EL (cell line): Measurements from ENCODE around the gene CCDC13.

Experiments
- DNase-seq: peaks from one replicate; pipeline ENCODE4 v3.0.0-alpha.2; 2016

CCDC13 gene

DNA sequence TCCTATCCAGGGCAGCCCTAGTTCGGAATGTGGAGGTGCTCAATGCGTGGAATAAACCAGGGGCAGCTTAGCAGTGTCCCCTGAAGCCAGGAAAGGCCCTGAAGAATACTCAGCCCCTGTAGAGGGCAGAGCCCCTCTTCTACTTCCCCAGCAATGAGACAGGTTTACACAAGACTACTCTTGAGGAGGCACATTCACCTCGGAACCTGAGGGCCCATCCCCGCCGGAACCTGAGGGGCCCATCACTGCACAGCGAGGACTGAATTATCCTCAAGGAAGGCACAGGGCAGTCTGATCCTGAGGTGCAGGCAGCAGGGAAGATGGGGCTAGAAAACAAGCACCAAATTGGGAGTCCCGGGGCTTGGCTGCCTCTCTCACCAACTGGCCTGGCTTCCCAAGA is 22.2 kb downstream of the CCDC13 start:
- DNase-seq, result no peak

DNA sequence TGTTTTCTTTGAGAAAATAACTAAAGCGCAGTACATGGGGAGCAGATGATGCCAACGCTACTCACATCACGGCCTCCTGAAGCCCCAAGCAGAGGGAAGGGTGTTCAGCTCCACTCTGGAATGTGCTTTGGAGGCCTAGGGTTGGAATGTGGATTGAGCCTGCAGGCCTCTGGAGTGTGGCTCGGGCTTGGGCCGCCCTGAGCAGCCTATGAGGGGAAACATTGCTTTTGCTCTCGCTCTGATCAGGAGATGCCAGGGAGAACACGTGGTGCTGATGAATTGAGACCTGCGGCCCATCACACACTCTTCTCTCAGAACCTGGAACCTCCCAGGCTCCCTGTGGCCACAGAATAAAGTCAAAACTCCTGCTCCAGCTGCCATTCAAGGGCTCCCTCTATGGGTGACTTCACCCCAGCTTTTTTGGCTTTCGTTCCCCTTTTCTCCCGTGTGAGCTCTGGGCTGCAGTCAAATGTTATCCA is 23.3 kb downstream of the CCDC13 start:
- DNase-seq, result peak; percentile 38

DNA sequence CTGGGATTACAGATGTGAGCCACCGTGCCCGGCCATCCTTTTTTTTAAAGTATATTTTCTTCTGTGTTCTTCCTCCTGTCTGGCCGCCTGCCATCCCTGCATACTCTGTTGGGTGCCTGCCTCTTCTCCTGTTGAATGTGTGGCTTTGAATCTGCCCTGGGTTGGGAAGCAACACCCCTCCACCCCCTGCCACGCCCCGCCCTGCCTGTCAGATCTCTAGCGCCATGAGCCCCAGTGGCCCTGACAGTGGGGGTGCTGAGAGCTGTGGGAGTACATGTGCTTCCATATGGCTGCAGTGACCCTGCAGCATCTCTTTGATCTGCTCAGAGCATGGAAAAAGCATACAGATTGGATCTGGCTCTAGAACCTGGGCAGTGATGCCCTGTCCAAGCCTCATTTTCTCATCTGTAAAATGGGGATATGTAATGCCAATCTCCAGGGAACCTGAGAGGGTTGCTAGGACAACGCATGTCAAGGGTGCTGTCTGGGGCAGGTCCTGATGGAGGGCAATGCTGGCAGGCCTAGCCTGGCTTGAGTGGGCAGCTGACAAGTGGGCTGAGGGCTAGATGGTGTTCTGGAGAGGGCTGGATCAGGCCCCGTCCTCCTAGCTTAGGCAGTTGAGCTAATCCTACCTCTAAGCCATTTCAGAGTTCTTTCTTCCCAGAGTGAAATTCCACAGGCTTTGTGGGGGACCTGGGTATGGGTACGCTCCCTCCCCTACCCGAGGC is 23.9 kb downstream of the CCDC13 start:
- no peak for DNase-seq

DNA sequence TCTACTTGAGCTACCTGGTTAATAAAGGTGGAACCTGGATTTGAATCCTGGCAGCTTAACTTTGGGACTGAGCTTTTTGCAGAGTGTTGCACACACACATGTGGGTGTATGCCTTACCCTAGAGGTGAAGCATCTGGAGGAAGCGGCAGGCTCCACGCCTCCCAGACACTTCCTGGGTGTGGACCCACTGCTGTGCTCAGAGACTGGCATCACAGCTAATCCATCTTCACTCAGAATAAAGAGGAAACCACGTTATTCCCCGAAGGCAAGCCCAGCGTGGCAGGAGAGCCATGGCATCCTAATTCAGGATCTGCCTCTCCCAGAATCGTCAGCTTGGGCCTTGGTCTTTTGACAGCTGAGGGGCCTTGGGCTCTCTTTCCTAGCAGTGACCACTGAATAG is 25.5 kb downstream of the CCDC13 start:
- no peak for DNase-seq

- DNase-seq, result no peak
Observed at GRCh38 chr3:42746455-42747450, 26.3 kb downstream of the CCDC13 start.

DNA sequence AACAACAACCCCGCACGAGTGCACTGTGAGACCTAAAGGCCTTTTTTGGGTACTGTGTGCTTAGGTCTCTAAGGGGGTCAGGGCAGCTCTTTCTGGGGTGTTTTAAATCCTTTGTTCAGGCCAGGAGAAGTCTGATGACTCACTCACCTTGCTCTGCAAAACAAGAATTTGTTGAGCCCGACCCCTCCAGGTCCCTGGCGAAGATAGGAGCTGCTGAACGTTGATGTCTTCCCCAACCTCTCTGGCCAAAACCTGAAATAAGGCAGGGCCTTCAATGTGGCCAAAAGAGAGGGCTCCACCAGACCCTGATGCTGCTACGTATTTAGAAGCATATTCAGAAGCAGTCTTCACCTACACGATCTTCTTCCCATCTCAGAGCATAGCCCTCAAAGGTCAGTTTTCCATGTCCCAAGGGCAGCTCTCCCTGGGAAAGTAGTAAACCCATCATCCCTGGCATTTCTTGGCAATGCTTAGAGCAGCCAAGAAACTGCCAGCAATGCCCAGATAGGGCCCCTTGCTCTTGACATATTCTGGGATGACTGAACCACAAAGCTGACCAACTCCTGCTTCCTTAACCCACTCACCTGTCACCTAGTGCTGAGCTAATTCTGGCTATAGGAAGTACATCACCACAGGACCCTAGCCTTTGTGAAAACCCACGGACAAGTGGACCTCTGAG is 27.1 kb downstream of the CCDC13 start:
- DNase-seq, result no peak

GRCh38 chr3:42745291-42745745 is 27.7 kb downstream of the CCDC13 start:
- DNase-seq, result no peak

GRCh38 chr3:42743204-42743995 is 29.7 kb downstream of the CCDC13 start:
- no peak for DNase-seq

- no peak for DNase-seq
Observed at GRCh38 chr3:42742688-42743087, 30.4 kb downstream of the CCDC13 start.

DNA sequence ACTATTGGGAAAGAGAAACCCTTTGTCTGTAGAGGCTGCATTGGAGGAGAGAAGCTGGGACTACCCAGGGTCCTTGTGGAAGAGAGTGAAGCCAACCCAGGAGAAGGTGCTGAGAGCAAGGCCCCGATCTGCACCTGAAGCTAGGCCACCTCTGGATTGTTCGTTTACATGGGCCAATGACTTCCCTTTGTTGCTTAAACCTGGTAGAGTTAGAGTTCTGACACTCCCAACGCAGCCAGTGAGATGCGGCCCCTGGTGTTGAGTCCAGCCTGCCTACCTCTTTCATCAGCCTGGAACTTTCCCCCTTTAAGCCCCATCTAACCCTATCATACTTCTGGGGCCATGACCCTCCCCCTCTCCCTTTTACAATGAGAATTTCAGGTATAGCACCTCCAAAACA is 30.8 kb downstream of the CCDC13 start:
- DNase-seq, result no peak

GRCh38 chr3:42741796-42742195 is 31.3 kb downstream of the CCDC13 start:
- no peak for DNase-seq

GRCh38 chr3:42739401-42740158 is 33.5 kb downstream of the CCDC13 start:
- DNase-seq, result no peak

DNA sequence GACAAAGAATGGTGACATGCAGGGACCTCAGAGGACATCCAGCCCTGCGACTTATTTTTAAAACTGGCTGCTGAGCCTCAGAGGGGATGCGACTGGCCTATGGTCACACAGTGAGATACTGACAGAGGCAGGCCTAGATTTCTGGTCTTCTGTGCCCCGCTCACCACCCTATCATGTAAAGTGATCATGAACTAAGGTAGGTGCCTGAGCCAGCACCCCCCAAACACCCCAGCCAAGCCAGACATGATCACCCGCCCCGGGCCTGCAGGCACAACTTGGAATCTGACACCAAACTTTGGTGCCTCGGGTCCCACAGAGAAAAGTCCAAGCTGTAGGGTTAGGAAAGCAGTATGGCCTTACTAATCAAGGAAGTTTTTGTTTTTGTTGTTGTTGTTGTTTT is 36.5 kb downstream of the CCDC13 start:
- no peak for DNase-seq

DNA sequence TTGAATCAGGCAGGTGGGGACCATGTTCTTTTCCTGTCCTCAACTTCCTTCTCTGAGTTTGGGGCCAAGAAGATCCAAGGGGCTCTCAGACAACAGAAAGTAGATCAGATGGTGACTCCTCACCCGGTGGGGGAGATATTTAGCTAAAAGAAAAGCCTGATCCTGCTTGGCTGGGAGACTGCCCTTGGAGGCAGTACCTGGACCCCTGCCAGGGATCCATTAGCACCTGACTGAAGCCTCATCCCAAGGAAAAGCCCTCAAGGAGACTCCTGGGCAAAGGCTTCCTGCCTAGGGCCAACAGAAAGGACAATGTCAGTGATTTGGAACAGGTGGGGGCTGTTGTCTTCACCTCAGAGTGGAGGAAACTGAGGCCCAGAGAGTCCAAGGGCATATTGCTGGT is 37.0 kb downstream of the CCDC13 start:
- DNase-seq, result no peak

- no peak for DNase-seq
Observed at GRCh38 chr3:42735615-42736014, 37.4 kb downstream of the CCDC13 start.

DNA sequence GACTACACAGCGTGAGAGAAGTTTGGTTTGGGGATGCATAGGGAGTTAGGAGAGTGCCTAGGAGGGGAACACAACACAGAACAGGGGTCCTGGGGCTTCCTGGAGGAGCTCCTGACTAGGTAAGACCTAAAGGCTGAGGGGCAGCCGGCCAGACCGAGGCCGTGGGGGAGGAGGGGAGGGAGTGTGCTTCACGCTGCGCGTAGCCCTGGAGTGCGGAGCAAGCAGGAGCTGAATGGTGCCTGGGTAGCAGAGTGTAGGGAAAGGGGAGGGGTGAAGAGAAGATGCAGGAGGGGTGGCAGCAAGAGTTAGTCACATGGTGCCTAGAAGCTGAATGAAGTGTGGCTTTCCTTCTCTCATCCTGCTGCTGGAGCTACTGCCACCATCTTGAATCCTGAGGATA is 38.0 kb downstream of the CCDC13 start:
- DNase-seq, result no peak

DNA sequence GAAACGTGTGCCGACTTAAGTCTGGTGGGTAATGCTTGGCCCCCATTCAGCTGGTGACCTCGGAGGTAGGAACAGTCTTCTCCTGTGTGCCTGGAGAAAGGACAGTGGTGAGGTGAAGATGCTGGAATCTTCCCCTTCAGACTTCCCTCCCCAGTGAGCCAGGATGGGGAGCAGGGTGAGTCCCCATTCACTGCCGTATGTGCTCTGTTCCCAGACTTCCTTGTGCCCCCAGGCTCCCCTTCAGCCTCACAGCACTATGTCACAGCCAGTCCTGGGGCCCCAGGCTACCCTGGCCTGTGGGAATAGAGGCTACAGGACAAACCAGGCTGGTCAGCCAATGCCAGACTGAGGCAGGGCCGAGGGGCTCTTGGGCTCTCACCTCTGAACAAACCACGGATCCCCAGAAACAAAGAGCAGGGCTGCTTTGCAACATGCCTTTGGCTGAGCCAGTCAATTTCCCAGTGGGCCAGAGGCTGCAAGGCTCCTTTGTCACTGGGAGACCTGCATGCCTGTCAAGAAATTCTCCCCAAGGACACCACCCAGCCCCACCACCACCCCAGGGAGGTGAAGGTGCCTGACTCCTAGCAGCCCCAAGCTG is 38.7 kb downstream of the CCDC13 start:
- no peak for DNase-seq

DNA sequence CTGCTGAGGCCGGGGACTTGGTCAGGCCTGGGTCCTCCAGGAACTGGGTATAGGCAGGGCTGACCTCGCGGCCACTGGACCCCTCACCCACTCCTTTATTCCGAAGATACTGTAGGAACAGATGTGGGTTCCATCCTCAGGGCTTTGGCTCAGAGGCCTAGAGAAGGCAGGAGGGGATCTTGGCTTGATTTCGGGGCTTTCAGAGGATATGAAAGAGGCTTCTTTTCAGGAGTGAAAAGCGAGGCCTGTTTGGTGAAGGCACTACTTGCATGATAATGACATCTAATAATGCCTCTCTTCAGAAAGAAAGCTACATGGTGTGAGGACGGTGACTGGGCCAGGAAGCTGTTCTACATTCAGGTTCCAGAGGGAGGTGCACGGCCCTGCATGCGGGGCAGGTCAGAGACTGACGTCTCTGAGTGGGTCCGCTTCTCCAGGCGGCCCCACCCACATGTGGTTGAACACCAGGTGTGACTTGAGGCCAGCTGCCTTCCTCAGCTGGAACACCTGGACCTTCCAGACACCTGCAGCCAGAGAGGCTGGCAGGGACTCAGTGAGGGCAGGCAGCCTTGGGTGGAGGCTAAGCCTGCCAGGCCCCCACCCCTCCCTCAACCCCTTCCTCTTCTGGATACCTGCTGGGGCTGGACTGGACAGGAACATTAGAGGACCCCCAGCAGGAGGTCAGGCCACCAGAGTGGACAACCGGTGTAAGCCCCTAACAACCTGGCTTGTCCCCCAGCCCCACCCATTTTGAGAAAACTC is 39.4 kb downstream of the CCDC13 start:
- no peak for DNase-seq

GRCh38 chr3:42732829-42733459 is 40.1 kb downstream of the CCDC13 start:
- DNase-seq, result no peak
